ENCODE results near the gene VWA1. TPM values are rescaled to one million over a fixed set of nuclear protein-coding genes. Genes with fewer than 3 reads are reported as not detected.

The VWA1 gene
- total and polyA plus RNA-seq, 12 donors: 10.8 to 52.8 (median 14.2) TPM

DNA sequence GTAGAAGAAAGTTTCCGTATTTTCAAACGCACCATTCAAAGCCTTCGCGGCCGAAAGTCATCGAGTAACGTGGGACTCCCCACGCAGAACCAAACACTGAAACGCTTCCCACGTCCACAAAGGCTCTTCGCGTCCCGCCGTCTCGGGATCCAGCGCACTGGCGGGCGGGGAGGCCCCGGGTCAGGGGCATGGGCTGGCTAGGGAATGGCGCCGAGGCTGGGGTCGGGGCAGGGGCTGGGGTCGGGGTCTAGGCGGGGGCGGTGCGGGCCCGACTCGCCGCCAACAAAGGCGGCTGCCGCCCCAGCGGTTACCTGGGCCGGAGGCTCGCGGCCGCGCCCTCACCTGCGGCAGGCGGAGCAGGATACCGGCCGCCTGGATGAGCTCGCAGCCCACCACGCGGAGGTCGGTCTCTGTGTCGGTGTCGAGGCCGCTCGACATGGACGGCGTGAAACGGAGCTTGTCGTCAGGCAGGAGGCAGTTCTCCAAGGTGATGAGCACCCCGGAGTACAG is 36.8 kb upstream of the VWA1 start:
- ATAC-seq: peak in 3 of 8 donors; percentile 2 to 5 (median 5)
- Histone ChIP-seq H3K9me3 (no peaks in the 10 kb centered on the region), H3K27me3 (no peaks in the 10 kb centered on the region), H3K27ac (peak overlapping the region; percentile 83 to 98 (median 92)), H3K4me1 (peaks cover 13 to 65% (median 43%) of the 10 kb centered on the region in 9 donors), H3K4me3 (peak overlapping the region; percentile 80 to 100 (median 96)), H3K36me3 (peaks cover 0 to 78% (median 53%) of the 10 kb centered on the region in 9 donors)
- TF ChIP-seq CTCF (IDR thresholded peaks at IDR 0.05): no peak
- no peak for DNase-seq
- intact Hi-C loops (cut with DNase I): loop anchor here in 1 of 10 donors (5.0 kb wide), 1 partner anchor 44 kb away; no protein-coding TSS in a partner anchor
- whole genome bisulfite sequencing, 2 donors: 0% methylated on average over 52 to 54 of the region's 54 CpGs

DNA sequence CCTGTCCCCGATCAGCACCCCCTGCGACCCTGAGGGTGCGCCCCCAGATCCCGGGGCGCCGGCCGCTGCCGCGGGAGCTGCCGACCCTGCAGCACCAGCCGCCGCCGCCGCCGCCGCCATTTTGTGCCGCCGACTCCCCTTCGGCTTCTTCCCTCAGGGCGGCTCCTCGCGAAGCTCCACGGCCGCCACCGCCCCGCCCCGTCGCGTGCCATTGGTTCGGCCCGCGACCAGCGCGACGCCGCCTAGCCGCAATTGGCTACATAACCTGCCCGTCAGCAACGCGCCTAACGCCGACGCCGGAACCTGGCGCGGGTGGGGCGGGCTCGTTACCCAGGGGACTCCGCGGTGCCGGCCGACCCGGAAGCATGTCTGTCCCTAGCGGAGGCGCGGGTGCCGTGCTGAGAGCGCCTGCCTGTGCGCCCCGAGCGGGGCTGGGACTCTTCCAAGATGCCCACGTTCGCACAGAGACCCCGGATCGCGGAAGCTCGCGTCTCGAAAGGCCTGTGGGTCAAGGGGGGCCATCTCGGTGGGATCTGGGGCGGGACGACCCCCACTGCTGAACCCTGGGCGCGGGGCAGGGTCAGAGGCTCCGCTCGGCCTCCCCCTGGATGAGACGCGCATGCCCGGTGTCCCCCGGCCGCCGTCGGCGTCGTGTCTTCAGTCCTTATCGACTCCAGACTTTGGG is 36.2 kb upstream of the VWA1 start, which contains the start of gene CCNL2:
CCNL2 (minus strand) TSS at position 149 of the 685 bp plus-strand sequence; CDS start at position 120, 29 bp downstream.
- no peaks in the 10 kb centered on the region for H3K27me3 ChIP-seq
- H3K4me1 ChIP-seq: peaks cover 13 to 68% (median 43%) of the 10 kb centered on the region in 9 donors
- DNase-seq: peak; percentile 98 to 100
- H3K36me3 ChIP-seq: peaks cover 0 to 78% (median 53%) of the 10 kb centered on the region in 9 donors
- peak within 1 kb of the TSS; percentile 83 to 98 (median 92) for H3K27ac ChIP-seq
- ATAC-seq: peak; percentile 95 to 99 (median 98)
- 0 to 1% methylated on average over 86 of the region's 86 CpGs for WGBS, 2 donors
- peak within 1 kb of the TSS; percentile 80 to 100 (median 96) for H3K4me3 ChIP-seq
- TF ChIP-seq CTCF (IDR thresholded peaks at IDR 0.05): peak; percentile 18 to 77 (median 61)
- H3K9me3 ChIP-seq: no peaks in the 10 kb centered on the region
- intact Hi-C loops (cut with DNase I): loop anchor here in 1 of 10 donors (5.0 kb wide), 1 partner anchor 43 kb away; no protein-coding TSS in a partner anchor

GRCh38 chr1:1399872-1400575 is 35.5 kb upstream of the VWA1 start:
- 6 to 7% methylated on average over 33 to 34 of the region's 34 CpGs for WGBS, 2 donors
- Histone ChIP-seq H3K4me1 (peaks cover 13 to 71% (median 42%) of the 10 kb centered on the region in 9 donors), H3K9me3 (no peaks in the 10 kb centered on the region), H3K4me3 (peak overlapping the region; percentile 63 to 100 (median 96)), H3K36me3 (peaks cover 0 to 78% (median 55%) of the 10 kb centered on the region in 9 donors), H3K27me3 (no peaks in the 10 kb centered on the region), H3K27ac (peak overlapping the region; percentile 31 to 98 (median 92))
- no peak for TF ChIP-seq CTCF (IDR thresholded peaks at IDR 0.05)
- ATAC-seq (peak in 2 of 8 donors; percentile 1 to 4), DNase-seq (no peak)
- intact Hi-C loops (cut with DNase I): loop anchor here in 2 of 10 donors (5.0 to 10.0 kb wide), 3 partner anchors 37 to 105 kb away; partner anchors contain the start of gene VWA1 (in 1 of the 2)

Data from heart right ventricle (tissue), 16 donors.